PC-9 (cell line): ENCODE measurements around the gene ARSI. TPM values are rescaled to one million over a fixed set of nuclear protein-coding genes. Genes with fewer than 3 reads are reported as not detected.

Experiments used
- BruUV-seq: library from RNA; stranded (reverse); fragments of 400-500 nt; replicated peaks from 2 replicates; lab custom pipeline; 2021; lab: Mats Ljungman, UMichigan
- CTCF ChIA-PET: fragments of 300-600 bp; sonication (Branson Sonifier 250); formaldehyde crosslinking; loops from one replicate; lab custom pipeline; 2022; ENCODE audit warnings: antibody characterized with exemption; lab: Charles Lee
- POLR2A ChIA-PET: fragments of 300-600 bp; sonication (Branson Sonifier 250); formaldehyde crosslinking; loops from one replicate; lab custom pipeline; 2022; ENCODE audit warnings: antibody characterized with exemption; ENCODE audit not compliant: unreplicated experiment; lab: Charles Lee
- DNase-seq, 2 experiments: peaks; one replicate each; pipeline versions ENCODE4 v3.0.0 to v3.0.0-alpha.2; 2015 to 2022; ENCODE audit warnings: mixed read lengths in 1 of 2
- H2AFZ ChIP-seq: fragments of 200-600 bp; sonication (generic); 2 replicates; pipeline ENCODE4 v1.8.1; 2017; ENCODE audit warnings: antibody characterized with exemption
- H3F3A ChIP-seq: fragments of 200-600 bp; sonication (generic); 2 replicates; pipeline ENCODE4 v1.8.1; 2017; ENCODE audit warnings: antibody characterized with exemption, mild to moderate bottlenecking, low read depth; ENCODE audit not compliant: insufficient read depth
- H3K27ac ChIP-seq: fragments of 200-600 bp; sonication (generic); 2 replicates; pipeline ENCODE4 v1.6.1; 2016; ENCODE audit warnings: mixed run types
- H3K27me3 ChIP-seq: fragments of 200-600 bp; sonication (generic); 2 replicates; pipeline ENCODE4 v1.6.1; 2016; ENCODE audit warnings: low read depth, mixed run types; ENCODE audit not compliant: insufficient read depth
- H3K36me3 ChIP-seq: fragments of 200-600 bp; sonication (generic); 2 replicates; pipeline ENCODE4 v1.6.1; 2016; ENCODE audit warnings: low read depth, mixed run types
- H3K4me1 ChIP-seq: fragments of 200-600 bp; sonication (generic); replicated peaks from 2 replicates; pipeline ENCODE4 v1.6.1; 2016; ENCODE audit warnings: mixed run types; ENCODE audit not compliant: insufficient read depth
- H3K4me2 ChIP-seq: fragments of 200-600 bp; sonication (generic); 2 replicates; pipeline ENCODE4 v1.6.1; 2017; ENCODE audit warnings: mixed run types
- H3K4me3 ChIP-seq: fragments of 200-600 bp; sonication (generic); 2 replicates; pipeline ENCODE4 v1.6.1; 2016; ENCODE audit warnings: mixed run types
- H3K79me2 ChIP-seq: fragments of 200-600 bp; sonication (generic); 2 replicates; pipeline ENCODE4 v1.6.1; 2017; ENCODE audit warnings: low read depth, mixed run types
- H3K9me2 ChIP-seq: fragments of 200-600 bp; sonication (generic); 2 replicates; pipeline ENCODE4 v1.8.1; 2017; ENCODE audit warnings: mild to moderate bottlenecking; ENCODE audit not compliant: insufficient read depth
- H3K9me3 ChIP-seq: fragments of 200-600 bp; sonication (generic); 2 replicates; pipeline ENCODE4 v1.8.1; 2016; ENCODE audit warnings: low read depth; ENCODE audit not compliant: insufficient read depth
- H4K20me1 ChIP-seq: fragments of 200-600 bp; sonication (generic); 2 replicates; pipeline ENCODE4 v1.8.1; 2017; ENCODE audit not compliant: insufficient read depth
- EZH2 ChIP-seq: fragments of 200-600 bp; sonication (generic); IDR thresholded peaks from 2 replicates; pipeline ENCODE4 v1.8.0; 2017; ENCODE audit warnings: antibody characterized with exemption, low read depth
- intact Hi-C: fragments of 100-400 bp; cut with micrococcal nuclease; formaldehyde crosslinking; loops from one replicate; pipeline ENCODE4 v1.10.0; 2022; ENCODE audit not compliant: unreplicated experiment
- total RNA-seq: library from RNA; stranded (reverse); gene quantifications from 2 replicates; pipeline ENCODE4 v1.2.3, GENCODE V29; 2021
- TF ChIP-seq, protein P1 (sequence below): fragments of 200-600 bp; sonication (generic); conservative IDR thresholded peaks from 2 replicates; pipeline ENCODE4 v1.6.1; 2017; ENCODE audit warnings: mixed run types, antibody characterized with exemption, mild to moderate bottlenecking, moderate library complexity

ARSI gene
- total RNA-seq, 1 experiment from 2014 or later: 2.6 TPM

DNA sequence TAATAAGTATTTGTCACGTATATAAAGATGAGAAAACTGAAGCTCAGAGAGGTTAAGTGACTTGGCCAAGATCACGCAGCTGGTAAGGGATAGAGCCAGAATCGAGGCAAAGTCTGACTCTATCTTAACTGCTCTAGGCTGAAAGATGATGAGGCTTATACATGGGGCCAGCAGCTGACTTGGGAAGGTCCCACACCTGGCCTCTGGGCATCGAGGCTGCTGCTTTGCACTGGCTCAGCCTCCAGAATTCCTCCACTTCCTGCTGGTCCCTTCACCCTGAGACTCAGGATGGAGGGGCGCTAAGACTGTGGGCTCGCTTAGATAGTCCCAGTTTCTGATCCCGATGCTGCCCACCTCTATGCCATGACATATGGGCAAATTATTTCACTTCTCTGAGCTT is 48.3 kb downstream of the ARSI start:
- Histone ChIP-seq H3K79me2 (no peaks in the 10 kb centered on the region), H3K27ac (no peak overlapping the region), H3K9me3 (no peaks in the 10 kb centered on the region), H3K27me3 (no peaks in the 10 kb centered on the region; the same call in 1 of the 2 replicates), H3K4me2 (no peak overlapping the region), H3K9me2 (no peaks in the 10 kb centered on the region), H3F3A (no peaks in the 10 kb centered on the region), H3K4me3 (no peak overlapping the region), H3K36me3 (no peaks in the 10 kb centered on the region), H2AFZ (no peak overlapping the region), H4K20me1 (no peaks in the 10 kb centered on the region), H3K4me1 (no peaks in the 10 kb centered on the region)
- TF ChIP-seq EZH2: no peak
- TF ChIP-seq, protein P1, sequence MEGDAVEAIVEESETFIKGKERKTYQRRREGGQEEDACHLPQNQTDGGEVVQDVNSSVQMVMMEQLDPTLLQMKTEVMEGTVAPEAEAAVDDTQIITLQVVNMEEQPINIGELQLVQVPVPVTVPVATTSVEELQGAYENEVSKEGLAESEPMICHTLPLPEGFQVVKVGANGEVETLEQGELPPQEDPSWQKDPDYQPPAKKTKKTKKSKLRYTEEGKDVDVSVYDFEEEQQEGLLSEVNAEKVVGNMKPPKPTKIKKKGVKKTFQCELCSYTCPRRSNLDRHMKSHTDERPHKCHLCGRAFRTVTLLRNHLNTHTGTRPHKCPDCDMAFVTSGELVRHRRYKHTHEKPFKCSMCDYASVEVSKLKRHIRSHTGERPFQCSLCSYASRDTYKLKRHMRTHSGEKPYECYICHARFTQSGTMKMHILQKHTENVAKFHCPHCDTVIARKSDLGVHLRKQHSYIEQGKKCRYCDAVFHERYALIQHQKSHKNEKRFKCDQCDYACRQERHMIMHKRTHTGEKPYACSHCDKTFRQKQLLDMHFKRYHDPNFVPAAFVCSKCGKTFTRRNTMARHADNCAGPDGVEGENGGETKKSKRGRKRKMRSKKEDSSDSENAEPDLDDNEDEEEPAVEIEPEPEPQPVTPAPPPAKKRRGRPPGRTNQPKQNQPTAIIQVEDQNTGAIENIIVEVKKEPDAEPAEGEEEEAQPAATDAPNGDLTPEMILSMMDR: no peak
- intact Hi-C loops: no loop called here
- BruUV-seq: no TSS peak
- CTCF ChIA-PET: no interaction called here
- no peak for DNase-seq
- POLR2A ChIA-PET: no interaction called here

DNA sequence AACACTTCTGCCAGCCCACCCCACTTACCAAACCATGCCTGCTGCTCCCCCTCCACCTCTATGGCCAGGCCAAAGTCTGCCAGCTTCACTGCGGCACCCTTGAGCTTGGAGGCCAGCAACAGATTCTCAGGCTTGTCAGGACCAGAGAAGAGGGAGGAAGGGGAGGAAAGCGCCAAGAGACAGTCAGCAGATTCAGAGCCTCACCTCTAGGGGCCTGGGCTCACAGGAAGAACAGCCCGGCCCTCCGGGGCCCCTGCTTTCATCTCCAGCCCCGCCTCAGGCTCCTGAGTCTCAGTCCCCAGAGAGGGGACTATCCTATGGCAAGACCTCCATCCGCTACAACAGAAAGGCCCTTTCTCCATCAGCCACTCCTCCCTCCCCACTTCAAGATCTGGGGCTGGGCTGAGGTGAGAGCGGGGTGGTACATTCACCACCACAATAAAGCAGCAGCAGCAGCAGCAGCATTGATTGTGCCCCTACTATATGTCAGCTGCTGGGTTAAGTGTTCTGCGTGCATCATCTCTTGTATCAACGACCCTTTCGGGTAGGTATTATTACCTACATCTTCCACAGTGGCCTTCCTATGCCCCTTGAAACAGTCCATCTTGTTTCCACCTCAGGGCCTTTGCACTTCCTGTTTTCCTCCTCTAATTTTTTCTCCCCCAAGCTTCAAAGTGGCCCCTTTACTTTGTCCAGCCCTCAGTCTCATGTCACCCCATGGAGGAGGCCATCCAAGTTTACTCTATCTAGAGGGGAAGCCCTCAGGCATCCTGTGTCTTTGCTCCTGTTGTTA is 49.1 kb downstream of the ARSI start:
- no peak overlapping the region for H3K4me2 ChIP-seq
- intact Hi-C loops: no loop called here
- H3K27me3 ChIP-seq: no peaks in the 10 kb centered on the region; the same call in 1 of the 2 replicates
- no peaks in the 10 kb centered on the region for H3F3A ChIP-seq
- DNase-seq: no peak
- H3K79me2 ChIP-seq: no peaks in the 10 kb centered on the region
- ChIA-PET POLR2A (no interaction called here), CTCF (no interaction called here)
- TF ChIP-seq, protein P1: no peak
- no peak for TF ChIP-seq EZH2
- no peak overlapping the region for H3K27ac ChIP-seq
- H4K20me1 ChIP-seq: no peaks in the 10 kb centered on the region
- no peaks in the 10 kb centered on the region for H3K9me2 ChIP-seq
- no peaks in the 10 kb centered on the region for H3K9me3 ChIP-seq
- H3K36me3 ChIP-seq: no peaks in the 10 kb centered on the region
- H2AFZ ChIP-seq: no peak overlapping the region
- H3K4me3 ChIP-seq: no peak overlapping the region
- no TSS peak for BruUV-seq
- no peaks in the 10 kb centered on the region for H3K4me1 ChIP-seq

DNA sequence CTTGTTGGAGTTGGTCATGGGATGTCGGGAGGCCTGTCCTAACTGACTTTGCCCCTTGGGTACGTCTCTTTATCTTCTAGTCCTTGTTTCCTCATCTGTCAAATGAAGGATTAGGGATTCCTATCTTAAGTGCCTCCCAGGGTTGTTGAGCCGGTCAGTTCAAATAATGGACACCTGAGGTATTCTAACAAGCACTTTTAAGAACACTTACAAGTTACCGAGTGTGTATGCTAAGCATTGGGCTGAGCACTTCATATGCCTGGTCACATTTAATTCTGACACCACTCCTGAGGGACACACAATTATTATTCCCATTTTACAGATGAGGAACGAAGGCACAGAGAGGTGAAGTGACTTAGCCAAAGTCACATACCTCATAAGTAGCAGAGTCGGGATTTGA is 50.2 kb downstream of the ARSI start:
- intact Hi-C loops: no loop called here
- ChIA-PET POLR2A (no interaction called here), CTCF (no interaction called here)
- TF ChIP-seq, protein P1: no peak
- no TSS peak for BruUV-seq
- no peak overlapping the region for H3K27ac ChIP-seq
- H3K9me2 ChIP-seq: no peaks in the 10 kb centered on the region
- H3K27me3 ChIP-seq: no peaks in the 10 kb centered on the region; the same call in 1 of the 2 replicates
- H4K20me1 ChIP-seq: no peaks in the 10 kb centered on the region
- no peaks in the 10 kb centered on the region for H3F3A ChIP-seq
- no peaks in the 10 kb centered on the region for H3K4me1 ChIP-seq
- H3K9me3 ChIP-seq: no peaks in the 10 kb centered on the region
- no peak overlapping the region for H2AFZ ChIP-seq
- no peak overlapping the region for H3K4me3 ChIP-seq
- DNase-seq: no peak
- no peaks in the 10 kb centered on the region for H3K79me2 ChIP-seq
- no peak overlapping the region for H3K4me2 ChIP-seq
- H3K36me3 ChIP-seq: no peaks in the 10 kb centered on the region
